NCI-H526 (cell line): ENCODE measurements around the gene TFF2.
A peak's percentile ranks its signal among the peaks of the same experiment; 100 is the strongest.

ENCODE experiments used
- DNase-seq, 2 experiments: peaks; one replicate each; lab custom pipeline; 2025; lab: John Stamatoyannopoulos, UW

Gene TFF2

GRCh38 chr21:42366292-42367010 is 15.7 kb upstream of the TFF2 start, which contains the start of gene TFF1:
TFF1 (minus strand) TSS chr21:42366535; CDS start chr21:42366495, 40 bp downstream.
- DNase-seq: peak; percentile 75 to 94

GRCh38 chr21:42365770-42366169 is 15.0 kb upstream of the TFF2 start:
- peak in 1 of 2 experiments; percentile 52 for DNase-seq

GRCh38 chr21:42364304-42364865 is 13.6 kb upstream of the TFF2 start:
- DNase-seq: peak in 1 of 2 experiments; percentile 39

GRCh38 chr21:42363312-42363711 is 12.5 kb upstream of the TFF2 start:
- no peak for DNase-seq

GRCh38 chr21:42362700-42363099 is 11.9 kb upstream of the TFF2 start:
- DNase-seq: no peak

GRCh38 chr21:42362198-42362597 is 11.4 kb upstream of the TFF2 start:
- DNase-seq: no peak

- DNase-seq: peak in 1 of 2 experiments; percentile 26
Measured at GRCh38 chr21:42361286-42361685, 10.5 kb upstream of the TFF2 start.

- DNase-seq: no peak
Measured at GRCh38 chr21:42360317-42360716, 9.5 kb upstream of the TFF2 start.

GRCh38 chr21:42358937-42359336 is 8.1 kb upstream of the TFF2 start:
- DNase-seq: no peak

- DNase-seq: no peak
Measured at GRCh38 chr21:42358261-42358660, 7.5 kb upstream of the TFF2 start.

- DNase-seq: no peak
Measured at GRCh38 chr21:42357307-42357706, 6.5 kb upstream of the TFF2 start.

GRCh38 chr21:42356650-42357049 is 5.9 kb upstream of the TFF2 start:
- DNase-seq: no peak

GRCh38 chr21:42356046-42356445 is 5.3 kb upstream of the TFF2 start:
- no peak for DNase-seq

- DNase-seq: no peak
Measured at GRCh38 chr21:42353623-42354022, 2.8 kb upstream of the TFF2 start.

GRCh38 chr21:42352441-42353095 is 1.8 kb upstream of the TFF2 start:
- no peak for DNase-seq

- no peak for DNase-seq
Measured at GRCh38 chr21:42351626-42352440, 1.0 kb upstream of the TFF2 start.

- no peak for DNase-seq
Measured at GRCh38 chr21:42350318-42350910, 380 bp downstream of the TFF2 start.

- no peak for DNase-seq
Measured at GRCh38 chr21:42349420-42350317, 1.1 kb downstream of the TFF2 start.

- DNase-seq: no peak
Measured at GRCh38 chr21:42348762-42349161, 2.0 kb downstream of the TFF2 start.

- no peak for DNase-seq
Measured at GRCh38 chr21:42347601-42348327, 3.0 kb downstream of the TFF2 start.
